Common myeloid progenitor, CD34-positive (primary cell): ENCODE data around the gene CDK2AP2.
"Not testable (repeated sequence)": the region's sequence is repeated elsewhere in the genome, so short reads cannot be mapped to it uniquely, and the experiment has no call there.

Source experiments
- CTCF ChIA-PET: fragments of 350-600 bp; sonication (Branson Sonifier 250); formaldehyde crosslinking; loops from one replicate; lab custom pipeline; 2021; ENCODE audit warnings: antibody characterized with exemption; lab: Charles Lee
- POLR2A ChIA-PET: fragments of 350-600 bp; sonication (Branson Sonifier 250); formaldehyde crosslinking; loops from one replicate; lab custom pipeline; 2021; ENCODE audit warnings: antibody characterized with exemption; lab: Charles Lee
- DNase-seq, 3 donors: peaks; one replicate each; pipeline versions ENCODE4 v3.0.0 to v3.0.0-alpha.2; 2013
- H3K27ac ChIP-seq, 2 experiments: 1 replicate in 1 of 2; 2 replicates in 1 of 2; pipeline ENCODE4 v1.7.0; 2013; ENCODE audit warnings: inconsistent platforms in 2 of 2, low read length in 2 of 2, mild to moderate bottlenecking in 2 of 2, low read depth in 1 of 2, moderate library complexity in 1 of 2; ENCODE audit not compliant: severe bottlenecking in 2 of 2, insufficient read depth in 1 of 2, poor library complexity in 1 of 2
- H3K27me3 ChIP-seq, 5 experiments: replicated peaks in 2 of 5; 1 replicate in 3 of 5; 2 replicates in 2 of 5; pipeline versions ENCODE4 v1.6.1 to v1.7.0; 2013; ENCODE audit warnings: low read length in 4 of 5, mild to moderate bottlenecking in 2 of 5, moderate library complexity in 2 of 5, inconsistent platforms in 1 of 5; ENCODE audit not compliant: insufficient read depth in 5 of 5, control insufficient read depth in 4 of 5
- H3K36me3 ChIP-seq, 4 experiments: 1 replicate in 2 of 4; 2 replicates in 2 of 4; pipeline versions ENCODE4 v1.6.1 to v1.7.0; 2013; ENCODE audit warnings: low read length in 3 of 4, control low read depth in 1 of 4, mild to moderate bottlenecking in 1 of 4; ENCODE audit not compliant: control insufficient read depth in 4 of 4, insufficient read depth in 4 of 4
- H3K4me1 ChIP-seq, 4 experiments: 1 replicate in 3 of 4; 2 replicates in 1 of 4; pipeline versions ENCODE4 v1.6.1 to v1.7.1; 2013; ENCODE audit warnings: low read length in 3 of 4, mild to moderate bottlenecking in 3 of 4, control low read depth in 1 of 4, inconsistent platforms in 1 of 4, moderate library complexity in 1 of 4; ENCODE audit not compliant: control insufficient read depth in 4 of 4, insufficient read depth in 4 of 4; ENCODE audit errors: control extremely low read depth in 1 of 4
- H3K4me3 ChIP-seq, 7 experiments: 1 replicate in 4 of 7; 2 replicates in 3 of 7; pipeline versions ENCODE4 v1.5.1 to v1.7.0; 2013; ENCODE audit warnings: mild to moderate bottlenecking in 7 of 7, low read length in 6 of 7, moderate library complexity in 6 of 7, inconsistent platforms in 2 of 7, low read depth in 2 of 7, control low read depth in 1 of 7; ENCODE audit not compliant: insufficient read depth in 4 of 7, control insufficient read depth in 1 of 7; ENCODE audit errors: extremely low read depth in 1 of 7
- H3K9me3 ChIP-seq, 5 experiments: 1 replicate in 4 of 5; 2 replicates in 1 of 5; pipeline versions ENCODE4 v1.6.1 to v1.7.1; 2013; ENCODE audit warnings: low read length in 4 of 5, mild to moderate bottlenecking in 2 of 5, inconsistent platforms in 1 of 5, low read depth in 1 of 5, moderate library complexity in 1 of 5; ENCODE audit not compliant: control insufficient read depth in 4 of 5, insufficient read depth in 2 of 5; ENCODE audit errors: control extremely low read depth in 1 of 5
- WGBS: methylation state at CpG from one replicate; pipeline ENCODE4 v1.1.5; 2013; ENCODE audit not compliant: insufficient coverage; 5-methylcytosine and 5-hydroxymethylcytosine counted together

The CDK2AP2 gene

DNA sequence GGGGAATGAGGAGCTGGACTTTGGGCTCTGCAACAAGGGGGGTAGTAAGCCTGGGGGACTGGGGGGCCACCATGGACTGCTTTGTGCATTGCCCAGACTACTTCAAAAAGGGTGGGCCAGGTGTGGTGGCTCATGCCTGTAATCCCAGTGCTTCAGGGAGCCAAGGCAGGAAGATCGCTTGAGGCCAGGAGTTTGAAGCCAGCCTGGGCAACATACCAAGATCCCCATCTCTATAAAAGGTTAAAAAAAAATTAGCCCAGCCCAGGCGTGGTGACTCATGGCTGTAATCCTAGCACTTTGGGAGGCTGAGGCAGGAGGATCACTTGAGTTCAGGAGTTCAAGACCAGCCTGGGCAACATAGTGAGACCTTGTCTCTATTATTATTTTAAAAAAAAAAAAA is 42.4 kb downstream of the CDK2AP2 start:
- H3K27me3 ChIP-seq, DNase-seq, H3K36me3 ChIP-seq, H3K9me3 ChIP-seq: not testable (repeated sequence)
- H3K4me3 ChIP-seq = peak overlapping the region in 6 of 7 experiments; percentile 34 to 91 (median 76)
- ChIA-PET POLR2A (interaction anchor here (0.7 to 1.5 kb wide), 3 partner anchors 9 to 74 kb away, joined by 3 to 5 read pairs (median 4); partner anchors contain the start of genes PTPRCAP and RAD9A), CTCF (interaction anchor here (0.8 to 1.3 kb wide), 5 partner anchors 19 to 78 kb away, joined by 3 to 5 read pairs (median 3); partner anchors contain the start of gene PPP1CA)
- 100% methylated on average over 1 of the region's 2 CpGs for WGBS
- peaks cover 3 to 46% (median 32%) of the 10 kb centered on the region in 4 experiments for H3K4me1 ChIP-seq
- peak overlapping the region; percentile 77 to 88 for H3K27ac ChIP-seq

DNA sequence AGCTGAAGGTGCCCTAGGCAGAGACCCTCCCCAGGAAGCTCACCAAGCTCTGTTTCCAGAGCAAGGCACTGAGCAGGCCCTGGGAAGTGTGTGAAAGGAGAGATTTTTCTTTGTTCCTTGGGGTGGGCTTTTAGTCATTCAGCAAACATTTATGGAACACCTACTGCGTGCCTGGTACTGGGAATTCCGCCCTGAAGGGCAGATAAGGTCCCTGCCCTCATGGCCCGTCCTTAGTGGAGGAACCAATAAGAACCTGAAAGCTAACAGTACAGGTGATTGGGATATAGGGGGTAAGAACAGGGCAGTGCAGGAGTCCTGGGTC is 42.8 kb downstream of the CDK2AP2 start:
- Histone ChIP-seq H3K36me3 (peaks cover 0 to 2% (median 0%) of the 10 kb centered on the region in 4 experiments), H3K27me3 (no peaks in the 10 kb centered on the region), H3K4me3 (peak overlapping the region; percentile 34 to 91 (median 74)), H3K9me3 (no peaks in the 10 kb centered on the region), H3K27ac (peak overlapping the region; percentile 77 to 88), H3K4me1 (peaks cover 3 to 46% (median 32%) of the 10 kb centered on the region in 4 experiments)
- ChIA-PET CTCF (interaction anchor here (0.9 to 1.3 kb wide), 4 partner anchors 18 to 77 kb away, joined by 3 read pairs; no protein-coding TSS in a partner anchor), POLR2A (interaction anchor here (1.2 to 1.5 kb wide), 2 partner anchors 28 to 74 kb away, joined by 3 to 5 read pairs; partner anchors contain the start of genes PTPRCAP and RAD9A)
- 75% methylated on average over 3 of the region's 3 CpGs for WGBS
- DNase-seq = no peak

DNA sequence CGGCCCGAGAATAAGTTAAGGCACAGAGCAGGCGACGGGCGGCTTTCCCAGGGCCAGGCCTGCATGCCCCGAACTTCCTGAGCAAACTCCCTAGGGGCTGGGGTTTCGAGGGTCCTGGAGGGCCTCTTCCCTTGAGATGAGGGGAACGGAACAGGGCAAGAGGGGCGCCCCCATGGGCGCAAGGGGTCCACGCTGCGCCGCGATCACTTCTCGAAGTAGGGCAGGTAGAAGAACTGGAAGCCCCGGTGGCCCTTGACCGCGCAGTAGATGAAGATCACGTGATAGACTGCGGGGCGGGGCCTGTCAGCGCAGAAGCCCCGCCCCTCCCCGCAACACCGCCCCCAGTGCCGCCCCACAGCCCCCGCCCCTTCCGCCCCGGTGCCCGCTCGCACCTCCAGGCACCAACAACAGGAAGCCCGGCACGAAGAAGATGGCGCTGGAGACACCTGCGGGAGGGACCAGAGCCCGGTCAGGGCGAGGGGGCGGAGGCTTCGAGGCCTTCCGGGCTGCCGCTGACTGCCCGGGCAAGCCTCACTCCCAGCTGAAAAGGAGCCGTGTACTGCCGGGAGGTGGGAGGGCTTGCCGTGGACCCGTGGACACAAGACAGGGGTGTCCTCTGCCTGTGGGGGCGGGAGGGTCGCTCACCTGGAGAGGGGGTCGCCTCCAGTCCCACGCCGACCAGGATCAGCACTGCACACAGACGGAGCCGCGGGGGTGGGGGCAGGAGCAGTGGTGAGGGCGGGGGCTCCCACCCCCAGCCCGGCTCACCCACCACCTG is 43.4 kb downstream of the CDK2AP2 start:
- Histone ChIP-seq H3K27me3 (no peaks in the 10 kb centered on the region), H3K27ac (peak overlapping the region; percentile 77 to 88), H3K4me3 (peak overlapping the region; percentile 34 to 91 (median 74)), H3K9me3 (no peaks in the 10 kb centered on the region), H3K36me3 (peaks cover 0 to 2% (median 0%) of the 10 kb centered on the region in 4 experiments), H3K4me1 (peaks cover 3 to 50% (median 32%) of the 10 kb centered on the region in 4 experiments)
- WGBS = 11% methylated on average over 41 of the region's 56 CpGs
- ChIA-PET CTCF (interaction anchor here (0.9 to 1.3 kb wide), 3 partner anchors 24 to 77 kb away, joined by 3 read pairs; no protein-coding TSS in a partner anchor), POLR2A (interaction anchor here (1.2 to 1.5 kb wide), 2 partner anchors 27 to 73 kb away, joined by 3 to 5 read pairs; partner anchors contain the start of genes PTPRCAP and RAD9A)
- DNase-seq = peak; percentile 86 to 93 (median 90)

DNA sequence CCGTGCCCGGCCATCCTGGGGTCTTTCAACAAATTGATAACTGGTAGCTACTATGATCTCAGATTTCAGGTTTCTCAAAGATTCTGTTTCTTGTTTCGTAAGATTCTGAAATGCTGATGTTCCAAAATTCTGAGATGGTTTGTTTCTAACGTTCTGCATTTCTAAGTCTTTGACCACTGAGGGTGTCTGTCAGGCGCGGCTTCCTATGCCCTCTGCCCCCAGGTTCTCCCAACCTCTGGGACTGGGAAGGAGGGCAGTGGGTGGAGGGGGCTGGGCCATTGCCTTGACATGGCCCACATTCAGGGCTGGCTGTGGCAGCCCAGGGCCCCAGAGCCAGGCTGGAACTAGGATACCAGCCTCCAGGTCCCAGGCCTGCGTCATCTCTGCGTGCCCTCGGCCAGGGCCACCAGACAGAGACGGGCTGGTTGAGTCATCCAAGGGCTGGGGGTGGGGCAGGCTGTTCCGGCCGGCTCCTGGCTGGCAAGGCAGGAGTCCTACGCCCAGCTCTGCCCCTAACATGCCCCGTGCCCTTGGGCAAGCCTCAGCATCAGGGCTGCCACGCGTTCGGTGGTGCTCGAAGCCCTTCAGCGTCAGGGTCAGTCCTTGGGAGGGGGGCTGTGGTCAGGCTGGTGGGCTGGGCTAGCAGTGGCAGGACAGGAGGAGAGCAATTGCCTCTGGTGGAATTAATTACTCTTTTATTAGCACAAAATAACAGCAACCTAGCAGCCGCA is 44.1 kb downstream of the CDK2AP2 start:
- H3K4me1 ChIP-seq = peaks cover 3 to 46% (median 31%) of the 10 kb centered on the region in 4 experiments
- H3K9me3 ChIP-seq = no peaks in the 10 kb centered on the region
- WGBS = 94% methylated on average over 19 of the region's 20 CpGs
- CTCF ChIA-PET = interaction anchor here (0.7 kb wide), 1 partner anchor 23 kb away, joined by 3 read pairs; no protein-coding TSS in a partner anchor
- POLR2A ChIA-PET = no interaction called here
- DNase-seq = no peak
- peak overlapping the region in 1 of 2 experiments; percentile 88 for H3K27ac ChIP-seq
- peaks cover 0 to 2% (median 0%) of the 10 kb centered on the region in 4 experiments for H3K36me3 ChIP-seq
- peak overlapping the region in 6 of 7 experiments; percentile 8 to 69 (median 54) for H3K4me3 ChIP-seq
- H3K27me3 ChIP-seq = no peaks in the 10 kb centered on the region

DNA sequence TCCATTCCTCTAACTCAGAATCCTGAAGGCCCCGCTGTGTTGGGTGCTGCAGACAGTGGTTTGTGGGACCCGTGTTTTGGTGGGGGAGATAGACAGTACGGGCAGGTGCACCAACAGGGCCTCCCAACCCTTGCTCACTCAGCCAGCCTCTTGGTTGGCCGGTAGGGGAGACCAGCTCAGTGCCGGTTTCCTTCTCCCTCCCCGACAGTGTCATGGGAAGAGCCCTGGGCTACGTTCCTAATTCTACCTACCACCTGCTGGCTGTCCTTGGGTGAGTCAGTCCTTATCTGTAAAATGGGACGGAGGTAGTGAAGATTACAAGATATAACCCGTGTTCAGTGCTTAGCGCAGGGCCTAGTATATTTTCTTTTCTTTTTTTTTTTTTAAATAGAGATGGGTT is 44.8 kb downstream of the CDK2AP2 start:
- no peaks in the 10 kb centered on the region for H3K9me3 ChIP-seq
- H3K27me3 ChIP-seq = no peaks in the 10 kb centered on the region
- peaks cover 0 to 2% (median 0%) of the 10 kb centered on the region in 4 experiments for H3K36me3 ChIP-seq
- peak overlapping the region in 1 of 2 experiments; percentile 88 for H3K27ac ChIP-seq
- H3K4me1 ChIP-seq = peaks cover 3 to 40% (median 25%) of the 10 kb centered on the region in 4 experiments
- ChIA-PET CTCF (interaction anchor here (0.7 kb wide), 1 partner anchor 22 kb away, joined by 3 read pairs; no protein-coding TSS in a partner anchor), POLR2A (no interaction called here)
- DNase-seq = no peak
- 100% methylated on average over 3 of the region's 10 CpGs for WGBS
- H3K4me3 ChIP-seq = no peak overlapping the region

DNA sequence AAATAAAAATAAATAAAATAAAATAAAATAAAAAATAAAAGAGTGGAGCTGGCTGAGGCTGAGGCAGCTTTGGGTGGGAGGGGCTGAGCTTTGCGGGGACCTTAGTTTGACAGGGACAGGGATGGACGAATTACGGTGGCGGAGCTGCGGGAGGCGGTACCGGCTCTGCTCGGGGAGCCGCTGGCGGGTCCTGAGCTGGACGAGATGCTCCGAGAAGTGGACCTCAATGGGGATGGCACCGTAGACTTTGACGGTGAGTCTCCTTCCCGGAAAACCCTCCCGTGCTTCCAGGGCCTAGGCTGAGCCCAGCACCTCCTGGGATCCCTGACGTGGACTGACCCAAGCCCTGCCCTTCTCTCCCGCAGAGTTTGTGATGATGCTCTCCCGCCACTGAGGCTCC is 49.7 kb downstream of the CDK2AP2 start:
- POLR2A ChIA-PET = no interaction called here
- CTCF ChIA-PET = no interaction called here
- H3K4me1 ChIP-seq = peaks cover 0 to 11% (median 5%) of the 10 kb centered on the region in 4 experiments
- no peak overlapping the region for H3K4me3 ChIP-seq
- peaks cover 0 to under 1% (median 0%) of the 10 kb centered on the region in 4 experiments for H3K36me3 ChIP-seq
- 98% methylated on average over 17 of the region's 19 CpGs for WGBS
- no peak overlapping the region for H3K27ac ChIP-seq
- DNase-seq = no peak
- H3K27me3 ChIP-seq = no peaks in the 10 kb centered on the region
- H3K9me3 ChIP-seq = no peaks in the 10 kb centered on the region
